Fibroblast of skin of abdomen (primary cell): Measurements from ENCODE around the gene PTH2.
"Not testable (repeated sequence)": the region's sequence is repeated elsewhere in the genome, so short reads cannot be mapped to it uniquely, and the experiment has no call there.

Experiments used
- DNase-seq: peaks from one replicate; pipeline ENCODE4 v3.0.0-alpha.2; 2013

PTH2 gene

DNA sequence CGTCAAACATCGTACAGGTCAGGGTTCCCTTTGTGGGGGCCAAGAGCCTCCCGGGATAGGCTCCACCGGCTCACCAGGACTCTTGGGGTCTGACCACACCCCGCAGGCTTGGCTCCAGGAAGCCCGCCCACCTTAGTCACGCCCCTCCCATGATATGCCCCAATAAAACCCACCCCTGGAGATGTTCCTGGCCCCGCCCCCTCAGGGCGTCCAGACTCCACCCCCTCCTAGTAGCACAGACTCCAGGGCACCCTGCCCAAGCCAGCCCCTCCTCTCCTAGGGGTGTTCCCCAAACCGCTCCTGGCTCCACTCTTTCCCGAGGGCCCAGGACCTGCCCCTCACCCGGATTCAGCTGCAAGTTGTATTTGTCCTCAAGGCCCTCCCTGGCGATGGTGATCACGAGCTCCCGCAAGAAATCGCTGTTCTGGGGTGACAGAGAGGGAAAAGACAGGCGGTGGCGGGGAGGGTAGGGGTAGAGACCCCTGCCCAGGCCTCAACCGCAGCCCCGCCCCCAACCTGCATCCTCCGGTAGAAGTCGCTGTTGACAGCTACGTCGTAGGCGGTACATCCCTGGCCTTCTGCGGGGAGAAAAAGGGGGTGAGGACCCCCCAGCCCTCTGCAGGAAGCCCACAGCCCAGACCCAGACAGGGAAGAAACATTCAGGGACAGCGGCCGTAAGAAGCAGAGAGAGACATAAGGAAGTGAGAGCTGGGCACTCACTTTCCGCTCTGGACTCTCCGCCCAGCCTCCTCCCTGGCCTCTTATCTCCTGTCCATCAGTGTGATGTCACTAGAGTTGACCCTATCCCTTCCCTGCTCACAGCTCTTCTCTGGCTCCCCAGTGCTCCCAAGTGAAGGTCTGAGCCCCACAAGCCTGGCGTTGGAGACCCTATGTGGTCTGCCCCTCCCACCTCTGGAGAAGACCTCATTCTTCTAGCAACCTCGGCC is 24.5 kb upstream of the PTH2 start:
- DNase-seq, result peak; percentile 26

DNA sequence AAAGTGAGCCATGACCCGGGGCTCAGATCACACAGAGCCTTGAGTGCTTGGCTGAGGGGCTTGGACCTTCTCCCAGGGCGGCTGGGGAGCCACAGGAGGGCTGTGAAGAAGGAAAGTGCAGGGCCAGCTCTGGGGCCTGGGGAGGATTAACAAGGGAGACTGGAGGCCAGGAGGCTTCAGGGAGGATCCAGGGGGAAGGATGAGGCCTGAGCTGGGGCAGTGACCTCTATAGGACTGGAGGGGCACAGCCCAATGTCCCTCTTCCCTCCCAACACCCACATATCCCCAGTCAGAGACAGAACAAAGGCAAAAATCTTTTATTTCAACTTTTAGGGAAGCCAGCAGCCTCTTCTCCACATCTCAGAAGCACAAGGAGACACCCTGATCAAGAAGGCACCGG is 22.8 kb upstream of the PTH2 start:
- no peak for DNase-seq

DNA sequence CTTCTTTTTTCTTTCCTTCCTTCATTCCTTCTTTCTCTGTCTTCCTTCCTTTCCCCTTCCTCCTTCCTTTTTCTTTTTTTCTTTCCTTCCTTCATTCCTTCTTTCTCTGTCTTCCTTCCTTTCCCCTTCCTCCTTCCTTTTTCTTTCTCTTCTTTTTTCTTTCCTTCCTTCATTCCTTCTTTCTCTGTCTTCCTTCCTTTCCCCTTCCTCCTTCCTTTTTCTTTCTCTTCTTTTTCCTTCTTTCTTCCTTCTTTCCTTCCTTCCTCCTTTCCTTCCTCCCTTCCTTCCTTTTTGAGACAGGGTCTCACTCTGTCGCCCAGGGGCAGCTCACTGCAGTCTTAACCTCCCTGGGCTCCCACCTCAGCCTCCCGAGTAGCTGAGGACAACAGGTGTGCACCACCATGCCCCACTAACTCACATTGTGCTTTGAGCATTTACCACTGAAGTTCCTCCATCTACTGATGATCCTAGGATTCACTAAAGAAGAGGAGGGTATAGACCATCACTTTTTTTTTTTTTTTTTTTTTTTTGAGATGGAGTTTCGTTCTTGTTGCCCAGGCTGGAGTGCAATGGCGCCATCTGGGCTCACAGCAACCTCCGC is 21.0 kb upstream of the PTH2 start:
- DNase-seq, result not testable (repeated sequence)

DNA sequence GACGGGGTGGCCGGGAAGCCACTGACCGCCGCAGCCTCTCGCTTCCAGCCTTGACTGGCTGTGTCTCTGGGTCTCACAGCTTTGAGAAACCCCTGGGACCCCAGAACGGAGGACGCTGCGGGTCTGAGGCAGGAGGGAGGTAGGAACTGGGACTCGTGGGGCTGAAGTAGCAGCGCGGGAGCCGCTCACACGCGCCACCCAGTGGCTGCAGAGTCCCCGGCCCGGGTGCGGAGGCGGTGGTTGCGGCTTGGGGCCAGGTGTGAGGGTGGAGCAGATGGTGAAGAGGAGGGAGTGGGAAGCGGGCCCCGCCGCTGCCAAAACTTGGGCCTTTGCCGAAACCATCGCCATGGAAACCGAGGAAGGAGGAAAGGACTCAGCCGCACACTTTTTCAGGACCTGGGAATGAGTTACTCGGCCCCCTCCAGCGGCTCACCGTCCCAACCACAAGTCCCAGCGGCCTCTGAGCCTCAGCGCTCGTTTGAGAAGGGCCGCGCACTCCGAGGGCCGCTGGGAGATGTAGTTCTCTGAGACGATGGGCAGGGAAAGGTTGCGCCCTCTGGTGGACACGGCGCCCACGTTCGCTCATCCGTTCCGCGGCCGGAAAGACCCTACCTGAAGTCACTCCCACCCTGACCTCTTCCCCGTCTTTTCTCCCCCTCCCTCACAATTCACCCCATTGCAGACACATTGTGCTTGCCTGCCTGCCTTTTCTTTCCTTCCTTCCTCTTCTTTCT is 20.3 kb upstream of the PTH2 start:
- peak; percentile 95 for DNase-seq

DNA sequence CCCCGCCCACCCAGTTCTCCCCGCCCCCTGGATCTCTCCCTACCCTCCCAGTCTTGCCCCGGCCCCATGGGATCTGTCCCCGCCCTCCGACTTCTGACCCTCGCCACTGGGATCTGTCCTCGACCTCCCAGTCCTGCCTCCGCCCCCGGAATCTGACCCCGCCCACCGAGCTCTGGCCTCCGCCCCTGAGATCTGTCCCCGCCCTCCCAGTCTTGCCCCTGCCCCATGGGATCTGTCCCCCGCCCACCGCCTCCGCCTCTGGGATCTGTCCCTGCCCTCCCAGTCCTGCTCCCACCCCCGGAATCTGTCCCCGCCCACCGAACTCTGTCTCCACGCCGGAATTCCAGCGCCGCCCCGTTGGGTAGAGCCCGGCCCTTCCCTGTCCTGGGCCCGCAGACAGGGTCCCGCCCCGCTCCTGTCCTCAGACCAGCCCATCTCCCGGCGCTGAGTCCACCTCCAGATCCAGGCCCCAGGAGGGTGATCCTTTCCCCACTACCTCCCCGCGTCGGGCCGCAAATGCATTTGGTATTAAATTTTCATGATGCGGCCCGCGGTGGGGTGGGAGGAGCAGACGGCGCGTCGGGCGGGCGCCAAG is 19.6 kb upstream of the PTH2 start:
- DNase-seq, result peak; percentile 85

DNA sequence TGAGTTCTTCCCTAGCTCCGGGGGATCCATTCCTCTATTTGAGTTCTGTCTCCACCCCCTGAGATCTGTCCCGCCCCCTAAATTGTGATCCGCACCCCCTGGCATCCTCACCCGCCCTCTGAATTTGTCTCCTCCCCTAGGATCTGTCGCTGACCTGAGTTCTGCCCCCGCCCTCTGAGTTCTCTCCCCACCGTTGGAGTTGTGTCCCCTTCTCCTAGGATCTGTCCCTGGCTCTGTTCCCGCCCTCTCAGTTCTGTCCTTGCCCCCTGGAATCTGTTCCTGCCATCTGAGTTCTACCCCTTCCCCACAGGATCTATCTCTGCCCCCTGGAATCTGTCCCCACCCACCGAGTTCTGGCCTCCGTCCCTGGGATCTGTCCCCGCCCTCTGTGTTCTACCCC is 19.1 kb upstream of the PTH2 start:
- no peak for DNase-seq

DNA sequence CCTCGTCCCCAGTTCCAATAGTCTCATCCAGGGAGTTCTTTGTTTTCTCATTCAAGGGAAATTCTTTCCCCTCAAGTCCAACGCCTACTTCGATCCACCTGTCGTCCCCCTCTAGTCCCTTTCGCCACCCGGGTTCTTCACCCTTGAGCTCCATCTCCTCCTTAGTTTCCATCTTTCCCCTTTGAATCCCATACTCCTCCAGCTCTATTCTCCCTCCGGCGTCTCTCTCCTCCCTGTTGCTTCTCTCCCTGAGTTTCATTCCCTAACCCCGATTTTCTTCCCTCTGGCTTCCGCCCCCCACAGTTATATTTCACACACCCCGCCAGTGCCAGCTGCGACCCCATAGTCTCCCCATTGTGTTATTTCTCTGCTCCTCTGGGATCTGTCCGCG is 18.7 kb upstream of the PTH2 start:
- no peak for DNase-seq

DNA sequence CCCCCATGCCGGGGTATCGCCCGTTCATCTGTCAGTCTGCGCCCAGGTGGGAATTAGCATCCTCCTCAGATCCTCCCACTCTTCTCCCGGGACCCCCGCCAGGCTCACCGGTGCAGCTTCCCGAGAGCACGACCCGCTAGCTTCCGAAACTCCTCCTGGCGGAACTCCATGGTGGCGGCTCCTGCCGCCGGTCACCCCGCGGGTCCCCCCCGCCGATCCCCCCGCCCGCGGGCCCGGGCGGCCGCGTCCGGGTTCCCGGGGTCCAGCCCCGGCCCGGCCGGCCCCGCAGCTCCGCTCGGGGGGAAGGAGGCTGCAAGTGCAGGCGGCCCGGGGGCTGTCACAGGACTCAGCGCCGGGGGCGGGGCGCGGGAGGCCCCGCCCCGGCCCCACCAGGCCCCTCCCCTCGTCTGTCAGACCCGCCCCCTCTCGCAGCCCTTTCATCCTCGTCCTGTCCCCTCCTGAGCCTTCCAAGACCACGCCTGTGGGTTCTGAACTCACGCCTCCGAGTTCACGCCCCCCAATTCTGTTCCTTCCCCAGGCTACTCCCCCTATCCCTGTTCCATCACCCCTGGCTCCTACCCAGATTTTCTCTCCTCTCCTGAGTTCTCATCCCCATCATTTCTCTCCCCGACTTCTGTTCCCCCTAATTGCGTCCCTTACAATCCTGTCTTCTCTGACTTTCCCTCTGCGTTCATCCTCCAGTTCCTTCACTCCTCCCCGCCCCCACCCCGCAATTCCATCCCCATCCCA is 18.1 kb upstream of the PTH2 start, which contains the start of gene SLC17A7:
SLC17A7 (minus strand) TSS at position 318 of the 750 bp plus-strand sequence; CDS start at position 170, 148 bp downstream.
- DNase-seq, result no peak

DNA sequence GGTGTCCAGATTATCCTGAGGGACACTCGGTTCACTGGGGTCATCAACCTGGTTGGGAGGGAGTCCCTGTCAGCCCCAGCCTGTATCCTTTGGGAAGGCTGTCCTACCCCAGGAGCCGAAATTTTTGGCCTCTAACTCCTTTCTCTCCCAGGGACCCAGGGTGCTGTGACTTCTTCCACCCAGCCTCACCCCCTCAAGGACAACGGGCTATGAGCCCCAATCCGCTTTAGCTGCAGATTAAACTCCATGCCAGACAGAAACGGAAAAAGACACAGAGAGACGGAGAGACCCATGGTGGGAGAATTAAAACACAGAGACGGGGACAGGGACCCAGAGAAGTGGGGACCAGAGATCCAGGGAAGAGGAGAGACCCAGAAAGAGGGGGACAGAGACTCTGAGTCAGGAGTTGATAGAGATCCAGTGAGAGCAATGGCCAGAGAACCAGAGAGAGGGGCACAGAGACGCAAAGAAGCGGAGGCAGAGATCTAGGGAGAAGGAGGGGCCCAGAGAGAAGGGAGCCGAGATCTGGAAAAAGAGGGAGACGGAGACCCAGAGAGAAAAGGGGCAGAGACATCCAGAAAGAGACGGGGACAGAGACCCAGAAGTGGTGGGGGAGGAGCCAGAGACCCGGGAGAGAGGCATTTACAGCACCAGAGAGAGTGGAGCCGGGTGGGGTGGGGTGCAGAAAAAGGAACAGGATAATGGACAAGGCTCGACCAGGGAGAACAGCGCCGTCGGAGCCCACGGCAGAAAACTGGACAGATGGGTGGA is 17.4 kb upstream of the PTH2 start:
- no peak for DNase-seq

DNA sequence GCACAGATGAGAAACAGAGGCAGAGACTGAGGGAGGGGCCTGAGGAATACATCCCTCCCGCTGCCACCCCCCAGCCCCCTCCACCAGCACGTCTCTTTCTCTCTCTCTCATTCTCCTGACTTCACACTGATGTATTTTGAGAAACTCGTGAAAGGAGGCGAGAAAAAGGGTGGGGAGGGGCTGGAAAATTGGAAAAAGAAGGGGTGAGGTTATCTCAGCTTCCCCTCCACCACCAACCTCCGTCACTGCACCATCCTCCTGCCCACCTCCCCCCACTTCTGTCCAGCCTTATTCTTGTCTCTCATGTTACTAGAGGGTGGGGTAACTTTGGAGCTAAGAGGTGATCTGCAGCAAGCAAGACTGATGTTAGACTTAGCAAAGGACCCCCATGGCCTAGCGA is 16.6 kb upstream of the PTH2 start:
- no peak for DNase-seq

DNA sequence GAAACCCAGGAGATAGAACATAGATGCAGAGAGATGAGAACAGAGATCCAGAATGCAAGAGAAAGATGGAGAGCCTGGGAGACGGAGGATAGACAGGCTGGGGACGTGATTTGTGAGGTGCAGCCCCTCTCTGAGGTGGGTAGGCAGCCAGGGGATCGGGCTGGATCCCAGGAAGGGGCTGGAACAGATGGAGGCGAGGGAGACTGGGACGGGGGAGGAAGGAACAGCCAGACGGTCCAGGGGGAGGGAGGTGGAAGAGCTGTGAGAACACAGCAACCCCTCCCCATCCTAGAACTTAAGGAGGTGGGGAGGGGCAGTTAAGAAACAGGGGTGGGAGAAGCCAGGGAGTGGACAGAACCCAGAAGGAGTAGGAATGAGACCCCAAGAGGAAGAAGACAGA is 15.0 kb upstream of the PTH2 start:
- no peak for DNase-seq

DNA sequence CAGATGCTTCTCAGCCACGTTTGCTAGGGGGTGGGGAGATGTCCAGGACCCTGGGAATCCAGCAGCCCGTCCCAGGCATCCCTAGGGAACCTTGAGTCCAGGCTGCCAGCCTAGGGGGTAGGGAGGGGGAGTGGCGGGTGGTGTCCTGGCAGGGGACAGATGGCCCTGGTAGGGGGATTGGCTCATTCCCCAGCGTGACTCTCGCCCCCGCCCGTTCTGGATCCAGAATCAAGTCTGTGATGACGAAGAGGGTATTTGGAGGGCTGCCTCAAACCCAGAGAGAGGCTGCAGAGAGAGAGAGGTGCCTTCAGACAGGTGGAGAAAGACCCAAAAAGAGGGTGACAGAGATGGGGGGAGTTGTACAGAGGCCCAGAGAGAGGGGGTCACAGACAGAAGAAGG is 14.0 kb upstream of the PTH2 start:
- no peak for DNase-seq

DNA sequence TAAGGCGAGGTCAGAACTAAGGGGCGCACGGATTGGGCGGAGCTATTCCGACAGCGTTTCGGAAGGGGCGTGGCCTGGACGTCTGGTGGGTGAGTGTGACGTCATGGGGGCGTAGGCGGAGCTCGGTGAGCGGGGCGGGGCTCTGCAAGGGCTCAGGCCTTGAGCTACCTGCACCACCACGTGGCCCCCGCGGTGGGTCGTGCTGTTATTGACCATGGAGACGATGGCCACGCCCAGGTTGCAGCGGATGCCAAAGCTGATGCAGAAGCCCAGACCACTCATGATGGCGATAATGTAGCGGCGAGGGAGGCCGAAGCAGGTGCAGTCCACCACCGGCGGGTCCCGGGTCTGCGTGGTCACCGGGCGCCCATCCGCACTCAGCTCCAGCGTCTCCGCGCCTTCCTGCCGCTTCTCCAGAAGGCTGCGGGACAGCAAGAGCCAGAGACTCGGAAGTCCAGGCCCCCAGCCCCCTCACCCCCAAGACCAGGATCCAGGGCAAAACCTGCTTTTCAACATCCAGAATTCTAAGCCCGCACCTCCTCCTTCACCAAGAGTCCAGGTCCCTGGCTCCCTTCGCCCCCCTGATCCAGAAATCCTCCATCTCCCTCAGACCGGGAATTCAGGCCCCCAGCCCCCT is 13.3 kb upstream of the PTH2 start:
- no peak for DNase-seq

DNA sequence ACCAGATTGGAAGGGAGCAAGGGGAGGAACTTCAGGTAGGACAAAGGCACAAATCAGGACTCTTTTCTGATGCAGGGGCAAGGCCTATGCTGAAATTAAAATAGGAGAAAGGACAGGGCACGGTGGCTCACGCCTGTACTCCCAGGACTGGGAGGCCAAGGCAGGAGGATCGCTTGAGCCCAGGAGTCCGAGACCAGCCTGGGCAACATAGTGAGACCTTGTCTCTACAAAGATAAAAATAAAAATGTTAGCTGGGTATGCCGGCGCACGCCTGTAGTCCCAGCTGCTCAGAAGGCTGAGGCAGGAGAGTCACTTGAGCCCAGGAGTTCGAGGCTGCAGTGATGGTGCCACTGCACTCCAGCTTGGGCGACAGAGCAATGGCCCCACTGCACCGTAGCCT is 12.4 kb upstream of the PTH2 start:
- no peak for DNase-seq

DNA sequence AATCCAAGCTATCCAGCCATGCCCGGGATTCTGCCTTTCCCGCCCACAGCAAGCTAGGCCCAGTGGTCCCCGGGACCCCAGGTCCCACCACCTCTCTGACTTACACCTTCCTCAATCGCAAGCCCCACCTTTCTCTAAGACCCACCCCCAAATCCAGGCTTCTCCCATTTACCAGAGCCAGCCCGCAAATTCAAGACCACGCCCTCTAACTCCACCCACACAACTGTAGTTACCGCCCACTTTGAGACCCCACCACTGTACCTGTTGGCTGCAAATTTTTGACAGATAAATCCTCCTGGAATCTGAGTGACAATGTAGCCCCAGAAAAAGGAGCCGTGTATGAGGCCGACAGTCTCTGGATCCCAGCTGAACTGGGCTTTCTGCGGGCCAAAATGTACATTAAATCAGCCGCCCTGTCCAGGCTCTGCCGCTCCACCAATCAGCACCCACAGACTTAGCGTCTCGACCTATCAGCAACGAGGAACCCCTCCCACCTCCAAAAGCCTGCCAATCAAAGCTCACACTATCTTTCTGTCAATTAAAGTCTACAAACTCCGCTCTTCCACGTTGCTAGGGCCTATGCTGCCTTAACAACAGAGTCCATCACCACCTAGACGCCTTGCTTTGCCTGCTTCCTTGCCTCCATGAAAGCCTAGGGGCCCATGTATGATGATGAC is 11.8 kb upstream of the PTH2 start:
- DNase-seq, result no peak

DNA sequence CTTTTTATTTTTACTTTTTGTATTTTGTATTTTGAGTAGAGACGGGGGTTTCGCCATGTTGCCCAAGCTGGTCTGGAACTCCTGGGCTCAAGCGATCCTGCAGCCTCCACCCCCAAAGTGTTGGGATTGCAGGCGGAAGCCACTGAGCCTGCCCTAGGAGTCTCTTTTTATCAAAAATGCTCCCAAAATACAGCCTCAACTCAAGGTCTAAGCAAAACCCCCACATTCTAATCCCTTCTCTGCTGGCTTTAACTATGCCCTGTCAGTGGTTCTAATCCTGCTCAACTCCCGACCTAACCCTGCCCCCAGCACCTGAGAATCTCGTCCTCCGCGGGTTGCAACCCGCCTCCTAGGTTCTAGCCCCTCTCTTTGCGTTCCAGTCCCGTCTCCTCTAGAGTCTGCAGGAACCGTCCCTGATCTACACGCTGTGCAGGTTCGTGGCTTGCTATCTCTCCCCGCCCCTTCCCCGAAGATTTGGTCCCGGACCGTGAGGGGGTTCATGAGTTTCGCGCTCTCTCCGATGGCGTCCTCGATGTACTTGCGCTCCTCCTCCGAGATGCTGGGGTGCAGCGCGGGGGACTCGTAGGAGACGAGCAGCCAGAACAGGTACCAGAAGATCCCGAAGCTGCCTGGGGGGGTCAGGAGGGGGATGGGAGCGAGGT is 10.1 kb upstream of the PTH2 start:
- DNase-seq, result no peak

DNA sequence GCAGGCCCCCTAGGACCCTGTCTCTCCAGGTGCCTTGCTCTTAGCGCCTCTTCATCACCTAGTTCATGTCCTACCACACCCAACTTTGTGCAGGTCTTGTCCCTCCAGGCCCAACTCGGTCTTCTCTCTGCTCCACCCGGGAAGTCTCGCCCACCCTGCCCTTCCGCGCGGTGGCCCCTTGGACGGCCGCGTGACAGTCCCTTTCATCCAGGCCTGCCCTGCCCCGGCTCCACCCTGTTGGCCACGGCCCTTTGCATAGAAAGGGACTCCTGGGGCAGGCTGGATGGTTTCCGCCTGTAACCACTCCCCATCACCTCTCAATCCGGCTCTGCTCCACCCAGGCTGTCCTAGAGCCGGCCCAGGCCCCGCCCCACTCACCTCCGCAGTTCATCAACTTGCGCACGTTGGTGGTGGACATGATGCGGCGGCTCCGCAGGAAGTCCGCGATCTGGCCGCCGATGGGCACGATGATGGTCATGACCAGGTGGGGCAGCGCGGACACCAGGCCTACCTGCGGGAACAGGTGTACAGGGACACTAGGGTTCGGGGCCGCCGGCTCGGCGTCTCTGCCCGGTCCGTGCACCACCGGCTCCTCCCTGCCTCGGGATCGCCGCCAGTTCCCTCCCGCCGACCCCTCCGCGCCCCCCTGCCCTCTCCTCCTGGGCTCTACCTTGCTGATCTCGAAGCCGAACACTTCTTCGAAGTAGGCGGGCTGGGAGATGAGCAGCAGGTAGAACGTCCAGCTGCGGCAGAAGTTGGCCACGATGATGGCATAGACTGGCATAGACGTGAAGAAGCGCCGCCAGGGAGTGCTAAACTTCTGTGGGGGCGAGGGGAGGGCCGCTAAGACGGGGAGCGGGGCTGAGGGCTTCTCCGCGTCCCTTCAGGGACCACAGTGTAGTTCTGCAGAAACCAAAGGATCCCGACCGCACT is 9.2 kb upstream of the PTH2 start:
- no peak for DNase-seq

DNA sequence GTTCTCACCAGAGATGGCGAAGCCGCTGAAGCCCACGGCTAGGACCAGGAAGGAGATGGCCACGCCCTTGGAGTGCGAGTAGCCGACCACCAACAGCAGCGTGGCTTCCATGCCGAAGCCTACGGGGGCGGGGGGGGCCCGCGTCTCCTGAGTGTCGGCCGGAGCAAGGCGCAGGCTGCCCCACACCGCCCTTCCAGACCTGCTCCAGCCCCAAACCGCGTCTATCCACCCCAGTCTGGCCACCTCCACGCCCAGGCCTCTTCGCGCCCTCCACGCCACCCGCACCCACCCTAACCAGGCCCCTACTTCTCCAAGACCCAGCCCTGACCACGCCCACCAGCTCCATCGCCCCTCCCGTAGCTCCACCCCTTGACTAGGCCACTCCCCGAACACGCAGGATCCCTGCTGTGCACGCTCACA is 8.1 kb upstream of the PTH2 start:
- no peak for DNase-seq
